22Rv1 (cell line): ENCODE data around the gene MSS51.

Experiments used
- H3K27ac ChIP-seq: fragments of 450-650 bp; 2 replicates; pipeline ENCODE4 v1.5.1; 2017
- CTCF ChIP-seq: fragments of 450-650 bp; IDR thresholded peaks from 2 replicates; pipeline ENCODE4 v1.5.1; 2017; ENCODE audit warnings: mild to moderate bottlenecking
- ZFX ChIP-seq: fragments of 450-650 bp; IDR thresholded peaks from 2 replicates; pipeline ENCODE4 v1.6.1; 2017; ENCODE audit warnings: antibody characterized with exemption, borderline replicate concordance

The MSS51 gene

GRCh38 chr10:73433538-73433867 is at the start of gene MSS51:
Gene MSS51 (minus strand): TSS chr10:73433561. CDS start chr10:73428284, 5,277 bp downstream.
- H3K27ac ChIP-seq: peak within 1 kb of the TSS; percentile 32
- TF ChIP-seq ZFX: no peak
- no peak for TF ChIP-seq CTCF

GRCh38 chr10:73480158-73480557 is 46.8 kb upstream of the MSS51 start:
- no peak overlapping the region for H3K27ac ChIP-seq
- TF ChIP-seq CTCF (no peak), ZFX (no peak)

GRCh38 chr10:73478636-73479035 is 45.3 kb upstream of the MSS51 start:
- no peak overlapping the region for H3K27ac ChIP-seq
- TF ChIP-seq CTCF (no peak), ZFX (no peak)

GRCh38 chr10:73471226-73471625 is 37.9 kb upstream of the MSS51 start:
- TF ChIP-seq ZFX: no peak
- TF ChIP-seq CTCF: no peak
- H3K27ac ChIP-seq: no peak overlapping the region

- TF ChIP-seq CTCF (no peak), ZFX (no peak)
- H3K27ac ChIP-seq: no peak overlapping the region
Observed at GRCh38 chr10:73469579-73469978, 36.2 kb upstream of the MSS51 start.

GRCh38 chr10:73467206-73467605 is 33.8 kb upstream of the MSS51 start:
- TF ChIP-seq ZFX (no peak), CTCF (no peak)
- no peak overlapping the region for H3K27ac ChIP-seq

- no peak overlapping the region for H3K27ac ChIP-seq
- TF ChIP-seq CTCF: no peak
- TF ChIP-seq ZFX: no peak
Observed at GRCh38 chr10:73465978-73466726, 32.8 kb upstream of the MSS51 start.
